ENCODE measurements around the gene RNF141. TPM values are rescaled to one million over a fixed set of nuclear protein-coding genes. Genes with fewer than 3 reads are reported as not detected.

Gene RNF141
- total RNA-seq, 1 experiment from 2014 or later: 35.8 TPM

- BruUV-seq (replicated peaks): no TSS peak
- Histone ChIP-seq H3K36me3 (ENCODE audit: control insufficient read depth, insufficient read depth, low read length) (no peaks in the 10 kb centered on the region), H3K4me1 (ENCODE audit: control insufficient read depth, insufficient read depth, low read length) (no peaks in the 10 kb centered on the region), H3K4me3 (ENCODE audit: low read depth in 2 of 2, low read length in 2 of 2) (no peak overlapping the region), H3K27ac (ENCODE audit: low read length) (no peak overlapping the region), H3K9me3 (ENCODE audit: control insufficient read depth, insufficient read depth, low read depth, low read length) (no peaks in the 10 kb centered on the region), H3K27me3 (ENCODE audit: control insufficient read depth, insufficient read depth, low read length) (no peaks in the 10 kb centered on the region)
- ChIA-PET CTCF (no interaction called here), POLR2A (no interaction called here)
- no peak for DNase-seq (ENCODE audit: low read depth, low spot score)
- no peak for ATAC-seq
- intact Hi-C loops (cut with micrococcal nuclease; ENCODE audit: unreplicated experiment): no loop called here
- in situ Hi-C loops (cut with HindIII; ENCODE audit: low pct_unique_long_range_greater_than_20kb, low sequenced_read_pairs): no loop called here
- TF ChIP-seq SIN3A (IDR thresholded peaks at IDR 0.05; ENCODE audit: borderline replicate concordance, insufficient read depth, low read depth, low read length) (no peak), CTCF (IDR thresholded peaks at IDR 0.05) (no peak), POLR2AphosphoS5 (IDR thresholded peaks at IDR 0.05; ENCODE audit: low read depth, low read length) (no peak), REST (IDR thresholded peaks at IDR 0.05; ENCODE audit: insufficient read depth in 1 of 2, low read depth in 2 of 2, low read length in 1 of 2) (no peak), TCF7L2 (IDR thresholded peaks at IDR 0.05; ENCODE audit: low read depth, low read length) (no peak)
Measured at GRCh38 chr11:10480760-10481159, 60.2 kb downstream of the RNF141 start.

- intact Hi-C loops (cut with micrococcal nuclease; ENCODE audit: unreplicated experiment): no loop called here
- no peak for DNase-seq (ENCODE audit: low read depth, low spot score)
- Histone ChIP-seq H3K4me1 (ENCODE audit: control insufficient read depth, insufficient read depth, low read length) (no peaks in the 10 kb centered on the region), H3K27ac (ENCODE audit: low read length) (no peak overlapping the region), H3K36me3 (ENCODE audit: control insufficient read depth, insufficient read depth, low read length) (no peaks in the 10 kb centered on the region), H3K4me3 (ENCODE audit: low read depth in 2 of 2, low read length in 2 of 2) (no peak overlapping the region), H3K27me3 (ENCODE audit: control insufficient read depth, insufficient read depth, low read length) (no peaks in the 10 kb centered on the region), H3K9me3 (ENCODE audit: control insufficient read depth, insufficient read depth, low read depth, low read length) (no peaks in the 10 kb centered on the region)
- ChIA-PET POLR2A (interaction anchor here (0.5 kb wide), 1 partner anchor 640 kb away, joined by 3 read pairs; no protein-coding TSS in a partner anchor), CTCF (no interaction called here)
- TF ChIP-seq CTCF (IDR thresholded peaks at IDR 0.05): no peak
- TF ChIP-seq SIN3A (IDR thresholded peaks at IDR 0.05; ENCODE audit: borderline replicate concordance, insufficient read depth, low read depth, low read length): no peak
- in situ Hi-C loops (cut with HindIII; ENCODE audit: low pct_unique_long_range_greater_than_20kb, low sequenced_read_pairs): no loop called here
- ATAC-seq: no peak
- BruUV-seq (replicated peaks): no TSS peak
Measured at GRCh38 chr11:10480026-10480425, 61.0 kb downstream of the RNF141 start.
